VCaP (cell line): Measurements from ENCODE around the gene TUBGCP6.

ENCODE experiments used
- H3K27ac ChIP-seq: fragments of 450-650 bp; 2 replicates; pipeline ENCODE4 v1.5.1; 2017
- CTCF ChIP-seq: fragments of 450-650 bp; conservative IDR thresholded peaks from 2 replicates; pipeline ENCODE4 v1.5.1; 2017; ENCODE audit warnings: mild to moderate bottlenecking, moderate library complexity

The TUBGCP6 gene

GRCh38 chr22:50245214-50246072 is 620 bp upstream of the TUBGCP6 start:
- no peak for TF ChIP-seq CTCF
- peak overlapping the region; percentile 80 for H3K27ac ChIP-seq

GRCh38 chr22:50243685-50244419 is 971 bp downstream of the TUBGCP6 start:
- no peak for TF ChIP-seq CTCF
- H3K27ac ChIP-seq, result peak overlapping the region; percentile 80

GRCh38 chr22:50242406-50242949 is 2.3 kb downstream of the TUBGCP6 start:
- TF ChIP-seq CTCF, result no peak
- H3K27ac ChIP-seq, result peak overlapping the region; percentile 80; the same call in 1 of the 2 replicates

GRCh38 chr22:50238755-50239154 is 6.1 kb downstream of the TUBGCP6 start:
- no peak overlapping the region for H3K27ac ChIP-seq
- no peak for TF ChIP-seq CTCF

- peak; percentile 71 for TF ChIP-seq CTCF
- H3K27ac ChIP-seq, result no peak overlapping the region
Measured at GRCh38 chr22:50236731-50237409, 8.0 kb downstream of the TUBGCP6 start.

- no peak for TF ChIP-seq CTCF
- no peak overlapping the region for H3K27ac ChIP-seq
Measured at GRCh38 chr22:50233223-50233622, 11.6 kb downstream of the TUBGCP6 start.
